Stomach (tissue), 9 donors: ENCODE data around the gene STARD5. TPM values are rescaled to one million over a fixed set of nuclear protein-coding genes. Genes with fewer than 3 reads are reported as not detected.
A peak's percentile ranks its signal among the peaks of the same experiment; 100 is the strongest.

Source experiments
- DNase-seq, 2 donors: peaks; one replicate each; pipeline versions ENCODE4 v3.0.0 to v3.0.0-alpha.2; 2013 to 2019
- H3K27ac ChIP-seq, 5 donors: fragments of 200-600 bp in 4 of 5; sonication (generic) in 4 of 5; one replicate each; pipeline ENCODE4 v1.5.1; 2013 to 2019; ENCODE audit warnings: mild to moderate bottlenecking in 1 of 5, moderate library complexity in 1 of 5
- H3K27me3 ChIP-seq, 3 donors: fragments of 200-600 bp; sonication (generic); one replicate each; pipeline ENCODE4 v1.5.1; 2017 to 2019; ENCODE audit warnings: mixed run types in 1 of 3
- H3K36me3 ChIP-seq, 4 donors: fragments of 200-600 bp; sonication (generic); 1 replicate in 3 of 4; 2 replicates in 1 of 4; pipeline ENCODE4 v1.5.1; 2016 to 2019
- H3K4me1 ChIP-seq, 4 donors: fragments of 200-600 bp; sonication (generic); one replicate each; pipeline ENCODE4 v1.5.1; 2016 to 2019
- H3K4me3 ChIP-seq, 4 donors: fragments of 200-600 bp; sonication (generic) in 3 of 4; one replicate each; pipeline ENCODE4 v1.5.1; 2016 to 2019; ENCODE audit warnings: mild to moderate bottlenecking in 1 of 4
- H3K9me3 ChIP-seq, 4 donors: fragments of 200-600 bp; sonication (generic); one replicate each; pipeline ENCODE4 v1.5.1; 2016 to 2019
- EP300 ChIP-seq: sonication (generic); formaldehyde crosslinking; IDR thresholded peaks from one replicate; pipeline ENCODE4 v1.6.1; 2017; ENCODE audit warnings: antibody characterized with exemption
- POLR2A ChIP-seq, 4 donors: fragments of 450-650 bp; IDR thresholded peaks; one replicate each; pipeline ENCODE4 v1.6.1; 2016; ENCODE audit warnings: antibody characterized with exemption in 4 of 4, control low read depth in 2 of 4, mild to moderate bottlenecking in 1 of 4, moderate library complexity in 1 of 4
- POLR2AphosphoS5 ChIP-seq, 3 donors: sonication (generic); formaldehyde crosslinking; IDR thresholded peaks; one replicate each; pipeline ENCODE4 v1.6.1; 2016; ENCODE audit warnings: antibody characterized with exemption in 3 of 3
- WGBS, 5 donors: extraction: QIAGEN DNeasy Blood & Tissue Kit in 3 of 5; methylation state at CpG; one replicate each; pipeline versions ENCODE4 v1.1.5 to v1.1.7; 2013 to 2018; 5-methylcytosine and 5-hydroxymethylcytosine counted together
- intact Hi-C: fragments of 100-400 bp; cut with DNase I; formaldehyde crosslinking; loops from one replicate; pipeline ENCODE4 v1.15.1; 2023; ENCODE audit warnings: low total_unique reads
- polyA plus RNA-seq, 3 donors: library from polyadenylated mRNA; stranded (reverse); fragments of 200-250 nt; gene quantifications; one replicate each; pipeline ENCODE4 v1.2.3, GENCODE V29; 2013
- total RNA-seq, 5 donors: library from RNA; depleted of rRNA; stranded (reverse); fragments of >200 nt; gene quantifications; one replicate each; pipeline versions ENCODE4 v1.1.0 to v1.2.3, GENCODE V29; 2014 to 2016
- TF ChIP-seq, protein P1 (sequence below), 7 experiments: fragments of 450-650 bp in 4 of 7; fragments of 200-600 bp in 3 of 7; sonication (generic) in 3 of 7; IDR thresholded peaks; one replicate each; pipeline ENCODE4 v1.5.1; 2016 to 2019; ENCODE audit warnings: antibody characterized with exemption in 7 of 7, control low read depth in 2 of 7, mild to moderate bottlenecking in 1 of 7
- donor health status: healthy with polysubstance abuse.
- donor health status: Bipolar disorder and iron deficiency.
- donor health status: healthy.

The STARD5 gene
- total and polyA plus RNA-seq, 8 donors: 0.89 to 157 (median 4.2) TPM; not detected in 1

DNA sequence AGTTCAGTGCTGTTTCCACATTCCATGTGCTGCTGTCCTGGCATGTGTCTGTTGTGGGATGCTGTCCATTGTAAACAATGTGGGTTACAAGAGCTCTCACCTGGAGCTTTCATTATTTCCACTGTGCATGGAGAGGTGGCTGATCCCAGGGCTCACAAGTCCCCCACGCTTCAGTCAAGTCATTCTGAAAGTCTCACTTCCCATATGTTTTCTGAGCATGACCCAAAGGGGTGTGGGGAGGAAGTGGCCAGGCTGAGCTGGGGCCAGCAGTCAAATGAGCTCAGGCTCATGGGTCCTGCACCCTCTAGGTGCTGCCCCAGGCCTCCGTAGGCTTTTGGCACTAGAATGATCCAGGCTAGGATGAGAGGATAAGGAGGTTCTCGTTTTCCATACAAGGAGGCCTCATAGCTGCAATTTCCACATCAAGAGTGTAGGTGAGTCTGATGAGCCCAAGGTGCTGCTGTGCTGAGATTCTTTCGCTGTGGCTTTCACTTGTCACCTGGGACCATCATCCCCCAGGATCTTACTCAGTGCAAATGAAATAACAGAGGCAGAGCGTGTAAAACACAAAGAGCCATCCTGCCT lies 22.0 kb downstream of the STARD5 start:
- peaks cover 16 to 81% (median 62%) of the 10 kb centered on the region in 4 donors for H3K36me3 ChIP-seq
- H3K9me3 ChIP-seq: no peaks in the 10 kb centered on the region
- H3K4me1 ChIP-seq: peaks cover 0 to 35% (median 17%) of the 10 kb centered on the region in 4 donors
- TF ChIP-seq, protein P1, sequence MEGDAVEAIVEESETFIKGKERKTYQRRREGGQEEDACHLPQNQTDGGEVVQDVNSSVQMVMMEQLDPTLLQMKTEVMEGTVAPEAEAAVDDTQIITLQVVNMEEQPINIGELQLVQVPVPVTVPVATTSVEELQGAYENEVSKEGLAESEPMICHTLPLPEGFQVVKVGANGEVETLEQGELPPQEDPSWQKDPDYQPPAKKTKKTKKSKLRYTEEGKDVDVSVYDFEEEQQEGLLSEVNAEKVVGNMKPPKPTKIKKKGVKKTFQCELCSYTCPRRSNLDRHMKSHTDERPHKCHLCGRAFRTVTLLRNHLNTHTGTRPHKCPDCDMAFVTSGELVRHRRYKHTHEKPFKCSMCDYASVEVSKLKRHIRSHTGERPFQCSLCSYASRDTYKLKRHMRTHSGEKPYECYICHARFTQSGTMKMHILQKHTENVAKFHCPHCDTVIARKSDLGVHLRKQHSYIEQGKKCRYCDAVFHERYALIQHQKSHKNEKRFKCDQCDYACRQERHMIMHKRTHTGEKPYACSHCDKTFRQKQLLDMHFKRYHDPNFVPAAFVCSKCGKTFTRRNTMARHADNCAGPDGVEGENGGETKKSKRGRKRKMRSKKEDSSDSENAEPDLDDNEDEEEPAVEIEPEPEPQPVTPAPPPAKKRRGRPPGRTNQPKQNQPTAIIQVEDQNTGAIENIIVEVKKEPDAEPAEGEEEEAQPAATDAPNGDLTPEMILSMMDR (IDR thresholded peaks at IDR 0.05): no peak
- TF ChIP-seq EP300 (no peak), POLR2AphosphoS5 (IDR thresholded peaks at IDR 0.05) (no peak), POLR2A (IDR thresholded peaks at IDR 0.05) (no peak)
- peak overlapping the region in 1 of 4 donors; percentile 3 for H3K4me3 ChIP-seq
- DNase-seq: peak; percentile 40 to 44
- no peaks in the 10 kb centered on the region for H3K27me3 ChIP-seq
- peak overlapping the region in 3 of 5 donors; percentile 2 to 61 (median 50) for H3K27ac ChIP-seq
- intact Hi-C loops: no loop called here
- 63 to 79% (median 69%) methylated on average over 5 of the region's 5 CpGs for WGBS, 5 donors

DNA sequence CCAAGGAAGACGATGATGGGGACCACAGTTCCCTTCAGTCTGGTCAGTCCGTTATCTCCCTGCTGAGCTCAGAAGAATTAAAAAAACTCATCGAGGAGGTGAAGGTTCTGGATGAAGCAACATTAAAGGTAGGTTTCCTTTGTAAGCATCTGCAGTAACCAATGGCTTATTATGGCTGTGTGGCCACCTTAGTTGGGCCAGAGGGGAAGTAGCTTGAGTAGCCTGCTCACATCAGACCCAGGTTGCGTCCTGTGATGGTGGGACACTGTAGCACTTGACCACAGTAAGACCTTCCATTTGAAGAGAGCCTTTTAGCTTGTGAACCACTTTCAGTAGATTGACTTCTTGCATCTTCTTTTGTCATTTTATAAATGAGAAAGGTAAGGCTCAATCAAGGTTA lies 22.6 kb downstream of the STARD5 start:
- DNase-seq: no peak
- H3K9me3 ChIP-seq: no peaks in the 10 kb centered on the region
- intact Hi-C loops: no loop called here
- H3K27me3 ChIP-seq: no peaks in the 10 kb centered on the region
- H3K36me3 ChIP-seq: peaks cover 13 to 79% (median 57%) of the 10 kb centered on the region in 4 donors
- H3K4me1 ChIP-seq: peaks cover 0 to 40% (median 20%) of the 10 kb centered on the region in 4 donors
- peak overlapping the region in 2 of 5 donors; percentile 2 to 50 for H3K27ac ChIP-seq
- no peak for TF ChIP-seq POLR2AphosphoS5 (IDR thresholded peaks at IDR 0.05)
- TF ChIP-seq, protein P1 (IDR thresholded peaks at IDR 0.05): no peak
- peak overlapping the region in 2 of 4 donors; percentile 3 to 40 for H3K4me3 ChIP-seq
- 83 to 93% (median 86%) methylated on average over 4 of the region's 4 CpGs for WGBS, 5 donors

DNA sequence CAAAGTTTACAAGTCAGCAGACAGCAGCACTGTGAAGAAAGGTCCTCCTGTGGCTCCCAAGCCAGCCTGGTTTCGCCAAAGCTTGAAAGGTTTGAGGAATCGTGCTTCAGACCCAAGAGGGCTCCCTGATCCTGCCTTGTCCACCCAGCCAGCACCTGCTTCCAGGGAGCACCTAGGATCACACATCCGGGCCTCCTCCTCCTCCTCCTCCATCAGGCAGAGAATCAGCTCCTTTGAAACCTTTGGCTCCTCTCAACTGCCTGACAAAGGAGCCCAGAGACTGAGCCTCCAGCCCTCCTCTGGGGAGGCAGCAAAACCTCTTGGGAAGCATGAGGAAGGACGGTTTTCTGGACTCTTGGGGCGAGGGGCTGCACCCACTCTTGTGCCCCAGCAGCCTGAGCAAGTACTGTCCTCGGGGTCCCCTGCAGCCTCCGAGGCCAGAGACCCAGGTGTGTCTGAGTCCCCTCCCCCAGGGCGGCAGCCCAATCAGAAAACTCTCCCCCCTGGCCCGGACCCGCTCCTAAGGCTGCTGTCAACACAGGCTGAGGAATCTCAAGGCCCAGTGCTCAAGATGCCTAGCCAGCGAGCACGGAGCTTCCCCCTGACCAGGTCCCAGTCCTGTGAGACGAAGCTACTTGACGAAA lies 24.2 kb downstream of the STARD5 start:
- TF ChIP-seq POLR2AphosphoS5 (IDR thresholded peaks at IDR 0.05) (no peak), POLR2A (IDR thresholded peaks at IDR 0.05) (no peak), EP300 (no peak)
- TF ChIP-seq, protein P1 (IDR thresholded peaks at IDR 0.05): no peak
- WGBS, 5 donors: 65 to 76% (median 70%) methylated on average over 9 to 14 of the region's 14 CpGs
- intact Hi-C loops: no loop called here
- H3K9me3 ChIP-seq: no peaks in the 10 kb centered on the region
- peak overlapping the region in 3 of 5 donors; percentile 54 to 82 (median 80) for H3K27ac ChIP-seq
- no peaks in the 10 kb centered on the region for H3K27me3 ChIP-seq
- no peak for DNase-seq
- H3K36me3 ChIP-seq: peaks cover 4 to 63% (median 42%) of the 10 kb centered on the region in 4 donors
- peaks cover 5 to 50% (median 32%) of the 10 kb centered on the region in 4 donors for H3K4me1 ChIP-seq
- peak overlapping the region in 3 of 4 donors; percentile 25 to 40 (median 39) for H3K4me3 ChIP-seq

DNA sequence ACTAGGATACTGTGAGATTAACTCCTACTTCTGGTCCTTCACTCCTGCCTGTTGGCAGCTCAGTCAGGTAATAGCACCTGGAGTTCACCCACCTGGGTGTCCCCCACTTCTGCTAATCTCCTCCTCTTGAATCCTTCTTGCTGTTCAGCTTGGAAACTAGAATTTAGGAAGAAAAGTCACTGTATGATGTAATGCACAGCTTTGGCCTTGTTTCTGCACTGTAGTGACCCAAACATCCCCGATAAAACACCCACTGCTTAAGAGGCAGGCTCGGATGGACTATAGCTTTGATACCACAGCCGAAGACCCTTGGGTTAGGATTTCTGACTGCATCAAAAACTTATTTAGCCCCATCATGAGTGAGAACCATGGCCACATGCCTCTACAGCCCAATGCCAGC lies 24.8 kb downstream of the STARD5 start:
- WGBS, 5 donors: 44 to 86% (median 76%) methylated on average over 3 of the region's 3 CpGs
- TF ChIP-seq POLR2A (IDR thresholded peaks at IDR 0.05): no peak
- no peak for TF ChIP-seq EP300
- no peak for TF ChIP-seq POLR2AphosphoS5 (IDR thresholded peaks at IDR 0.05)
- TF ChIP-seq, protein P1 (IDR thresholded peaks at IDR 0.05): no peak
- H3K27me3 ChIP-seq: no peaks in the 10 kb centered on the region
- peak overlapping the region in 3 of 5 donors; percentile 54 to 82 (median 80) for H3K27ac ChIP-seq
- H3K4me3 ChIP-seq: peak overlapping the region in 3 of 4 donors; percentile 25 to 40 (median 39)
- no peak for DNase-seq
- peaks cover 5 to 50% (median 36%) of the 10 kb centered on the region in 4 donors for H3K4me1 ChIP-seq
- H3K36me3 ChIP-seq: peaks cover 4 to 62% (median 38%) of the 10 kb centered on the region in 4 donors
- intact Hi-C loops: no loop called here
- no peaks in the 10 kb centered on the region for H3K9me3 ChIP-seq
